NCI-H187 treated with DMSO at 0.1 percent for 48 hours (cell line): ENCODE measurements around the gene GNG12.

Source experiments
- DNase-seq: peaks from one replicate; lab custom pipeline; 2025; lab: John Stamatoyannopoulos, UW

Gene GNG12

GRCh38 chr1:67840449-67840848, 7.2 kb upstream of the GNG12 start:
- no peak for DNase-seq

GRCh38 chr1:67839826-67840225, 6.6 kb upstream of the GNG12 start:
- DNase-seq: no peak

GRCh38 chr1:67838180-67838910, 5.1 kb upstream of the GNG12 start:
- no peak for DNase-seq

GRCh38 chr1:67836769-67837168, 3.5 kb upstream of the GNG12 start:
- no peak for DNase-seq

- no peak for DNase-seq
Measured at GRCh38 chr1:67835663-67836452, 2.6 kb upstream of the GNG12 start.

- DNase-seq: peak; percentile 43
Measured at GRCh38 chr1:67834246-67834877, 1.1 kb upstream of the GNG12 start.

- no peak for DNase-seq
Measured at GRCh38 chr1:67833602-67833940, 304 bp upstream of the GNG12 start.

- DNase-seq: no peak
Measured at GRCh38 chr1:67831850-67832513, 1.3 kb downstream of the GNG12 start.

- DNase-seq: no peak
Measured at GRCh38 chr1:67830928-67831830, 2.1 kb downstream of the GNG12 start.

- no peak for DNase-seq
Measured at GRCh38 chr1:67830226-67830625, 3.0 kb downstream of the GNG12 start.

- peak; percentile 16 for DNase-seq
Measured at GRCh38 chr1:67827688-67828087, 5.6 kb downstream of the GNG12 start.

GRCh38 chr1:67825591-67825990, 7.7 kb downstream of the GNG12 start:
- no peak for DNase-seq

GRCh38 chr1:67824766-67825165, 8.5 kb downstream of the GNG12 start:
- no peak for DNase-seq

GRCh38 chr1:67823615-67824014, 9.7 kb downstream of the GNG12 start:
- DNase-seq: no peak

- no peak for DNase-seq
Measured at GRCh38 chr1:67821263-67821662, 12.0 kb downstream of the GNG12 start.

GRCh38 chr1:67818725-67819301, 14.5 kb downstream of the GNG12 start:
- DNase-seq: no peak

GRCh38 chr1:67818162-67818561, 15.1 kb downstream of the GNG12 start:
- DNase-seq: no peak

- no peak for DNase-seq
Measured at GRCh38 chr1:67817319-67817718, 15.9 kb downstream of the GNG12 start.

GRCh38 chr1:67816506-67816905, 16.8 kb downstream of the GNG12 start:
- DNase-seq: no peak

GRCh38 chr1:67816095-67816475, 17.2 kb downstream of the GNG12 start:
- no peak for DNase-seq
